COLO668 (cell line): Measurements from ENCODE around the gene SEPTIN8.
"Not testable (repeated sequence)": the region's sequence is repeated elsewhere in the genome, so short reads cannot be mapped to it uniquely, and the experiment has no call there.

Experiments used
- DNase-seq: peaks from one replicate; lab custom pipeline; 2025; ENCODE audit not compliant: unreplicated experiment; lab: John Stamatoyannopoulos, UW

Gene SEPTIN8

DNA sequence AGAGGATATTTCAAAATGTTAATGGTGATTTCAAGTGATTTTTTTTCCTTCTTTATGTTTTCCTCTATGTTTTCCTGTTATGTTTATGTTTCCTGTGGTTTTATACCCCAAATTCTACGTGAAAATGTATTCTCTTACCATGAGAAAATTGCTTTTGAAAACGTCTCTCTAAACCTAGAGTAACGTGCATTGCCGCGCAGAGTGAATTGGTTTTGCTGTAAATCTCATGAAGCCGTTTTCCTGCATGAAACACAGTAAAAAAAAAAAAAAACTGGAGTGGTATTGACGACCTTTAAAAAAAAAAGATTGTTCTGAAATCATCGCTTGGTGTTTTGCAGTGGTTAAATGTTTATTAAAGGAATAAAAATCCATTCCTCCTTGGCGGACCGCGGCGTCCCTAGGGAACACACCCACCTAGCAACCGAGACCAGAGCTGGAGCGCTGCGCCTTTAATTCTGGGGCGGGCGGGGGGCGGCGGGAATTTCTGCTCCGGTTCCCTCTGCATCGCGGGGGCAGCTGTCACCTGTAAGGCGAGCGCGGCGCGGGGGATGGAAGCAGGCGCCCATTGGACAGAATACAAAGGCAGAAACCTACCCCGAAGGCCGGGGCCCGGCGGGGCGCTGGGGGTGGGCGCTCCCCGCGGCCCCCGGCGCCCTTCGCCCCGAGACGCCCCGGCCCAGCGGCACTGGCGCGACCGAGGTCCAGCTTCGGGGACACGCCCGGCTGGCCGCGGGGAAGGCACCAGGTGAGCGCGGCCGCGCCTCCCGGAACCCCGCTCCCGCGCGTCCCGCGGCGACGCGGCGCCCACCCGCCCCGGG is 36.0 kb upstream of the SEPTIN8 start, which contains the start of gene SOWAHA:
SOWAHA (plus strand) TSS at position 522 of the 818 bp plus-strand sequence. CDS start 320 bp downstream, outside the sequence.
- DNase-seq, result peak; percentile 66

DNA sequence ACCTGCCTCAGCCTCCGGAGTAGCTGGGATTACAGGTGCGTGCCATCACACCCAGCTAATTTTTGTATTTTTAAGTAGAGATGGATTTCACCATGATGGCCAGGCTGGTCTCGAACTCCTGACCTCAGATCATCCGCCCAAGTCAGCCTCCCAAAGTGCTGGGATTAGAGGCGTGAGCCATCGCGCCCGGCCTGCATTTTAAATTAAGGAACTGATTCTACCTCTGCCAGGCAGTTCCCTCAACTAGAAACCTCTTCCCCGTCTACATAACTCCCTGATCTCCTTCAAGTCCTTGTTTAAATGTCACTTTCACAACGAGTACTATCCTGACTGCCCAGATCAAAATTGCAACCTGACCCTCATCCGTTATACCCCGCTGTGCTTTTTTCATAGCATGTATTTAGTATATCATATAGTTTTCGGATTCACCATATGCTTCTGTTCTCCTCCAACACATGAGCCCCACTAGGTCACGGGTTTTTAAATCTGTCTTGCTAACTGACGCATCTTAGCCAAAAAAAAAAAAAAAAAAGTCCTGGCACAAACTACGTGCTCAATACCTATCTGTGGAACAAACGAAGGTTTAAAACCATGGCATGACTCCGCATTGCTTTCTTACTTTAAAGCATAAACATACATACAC is 35.2 kb upstream of the SEPTIN8 start:
- DNase-seq, result no peak

DNA sequence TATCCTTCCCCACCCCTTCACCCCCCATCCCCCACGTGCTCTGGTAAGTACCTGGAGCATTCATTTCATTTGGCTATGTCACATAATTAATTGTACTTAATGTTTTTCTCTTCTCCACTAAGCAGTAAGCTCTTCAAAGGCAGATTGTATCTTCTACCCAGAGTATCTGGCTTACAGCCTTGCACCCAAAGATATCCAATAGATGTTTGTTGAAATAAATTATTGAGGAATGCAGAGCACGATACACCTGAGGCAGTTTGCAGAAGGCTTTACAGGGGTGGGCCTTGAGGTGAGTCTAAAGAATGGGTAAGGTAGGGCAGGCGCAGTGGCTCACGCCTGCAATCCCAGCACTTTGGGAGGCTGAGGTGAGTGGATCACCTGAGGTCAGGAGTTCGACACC is 33.6 kb upstream of the SEPTIN8 start:
- no peak for DNase-seq

DNA sequence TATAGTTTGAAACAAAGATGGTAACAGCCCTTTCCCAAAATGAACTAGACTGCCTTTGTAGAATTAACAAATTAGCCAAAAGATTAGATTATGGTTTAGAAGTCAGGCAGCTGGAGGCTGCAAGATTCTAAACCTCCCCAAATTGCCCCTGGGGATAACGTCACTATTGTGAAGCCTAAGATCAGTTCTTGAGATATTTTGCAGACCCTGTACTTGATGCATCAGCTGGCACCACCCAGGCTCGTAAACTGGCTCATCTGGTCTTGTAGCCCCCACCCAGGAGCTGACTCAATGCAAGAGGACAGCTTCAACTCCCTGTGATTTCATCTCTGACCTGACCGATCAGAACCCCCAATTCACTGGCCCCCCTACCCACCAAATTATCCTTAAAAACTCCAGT is 31.8 kb upstream of the SEPTIN8 start:
- no peak for DNase-seq

DNA sequence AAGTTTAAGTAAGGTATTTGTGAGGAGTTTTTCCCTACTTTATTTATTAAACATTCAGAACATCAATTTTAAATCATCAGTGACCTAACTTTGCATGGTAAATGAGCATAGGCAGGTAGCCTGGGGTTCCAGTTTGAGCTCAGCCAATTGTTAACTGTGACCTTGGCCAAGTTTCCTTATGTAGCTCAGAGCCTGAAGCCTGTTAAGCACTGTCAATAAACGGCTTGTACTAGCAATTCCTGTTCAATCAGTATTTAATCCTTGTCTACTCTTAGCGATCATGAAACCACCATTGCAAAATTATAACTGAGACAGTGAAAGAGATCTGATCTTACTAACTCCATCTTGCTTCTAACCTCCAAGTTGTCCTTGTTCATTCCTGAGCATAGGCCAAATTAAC is 31.4 kb upstream of the SEPTIN8 start:
- DNase-seq, result no peak

DNA sequence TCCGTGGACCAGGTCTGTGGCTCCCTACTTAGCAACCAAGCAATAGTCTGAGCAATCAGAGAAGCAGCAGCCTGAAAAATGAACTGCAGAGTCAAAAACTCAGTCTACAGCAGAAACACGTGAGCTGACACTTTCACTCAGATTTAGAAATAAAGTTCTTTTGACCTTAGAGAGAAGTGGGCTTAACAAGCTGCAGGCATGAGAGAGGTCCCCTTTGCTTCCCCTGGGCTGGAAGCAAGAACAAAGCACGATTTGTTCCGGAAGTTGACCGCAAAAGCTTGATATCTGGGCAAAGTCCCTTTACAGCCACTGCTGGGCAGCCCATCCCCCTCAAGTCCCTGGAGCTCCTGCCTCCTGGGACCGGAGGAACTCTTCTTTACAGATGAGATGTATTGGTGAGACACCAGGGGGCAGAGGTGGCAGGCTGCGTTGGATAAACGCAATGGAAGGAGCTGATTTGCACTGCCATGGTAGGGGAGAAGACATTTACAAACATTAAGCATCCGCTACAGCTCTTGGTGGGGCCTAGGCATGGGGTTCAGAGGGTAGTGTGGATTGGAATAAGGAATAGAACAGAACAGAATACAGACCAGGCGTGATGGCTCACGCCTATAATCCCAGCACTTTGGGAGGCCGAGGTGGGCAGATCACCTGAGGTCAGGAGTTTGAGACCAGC is 30.3 kb upstream of the SEPTIN8 start:
- DNase-seq, result peak; percentile 14

DNA sequence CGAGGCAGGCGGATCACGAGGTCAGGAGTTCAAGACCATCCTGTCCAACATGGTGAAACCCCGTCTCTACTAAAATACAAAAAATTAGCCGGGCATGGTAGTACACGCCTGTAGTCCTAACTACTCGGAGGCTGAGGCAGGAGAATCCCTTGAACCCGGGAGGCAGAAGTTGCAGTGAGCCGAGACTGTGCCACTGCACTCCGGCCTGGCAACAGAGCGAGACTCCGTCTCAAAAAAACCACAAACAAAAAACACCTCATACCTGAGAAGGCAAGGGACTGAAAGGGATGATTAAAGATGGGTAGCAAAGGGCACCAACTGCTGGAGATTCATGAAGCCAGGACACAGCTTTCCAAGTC is 29.7 kb upstream of the SEPTIN8 start:
- not testable (repeated sequence) for DNase-seq

DNA sequence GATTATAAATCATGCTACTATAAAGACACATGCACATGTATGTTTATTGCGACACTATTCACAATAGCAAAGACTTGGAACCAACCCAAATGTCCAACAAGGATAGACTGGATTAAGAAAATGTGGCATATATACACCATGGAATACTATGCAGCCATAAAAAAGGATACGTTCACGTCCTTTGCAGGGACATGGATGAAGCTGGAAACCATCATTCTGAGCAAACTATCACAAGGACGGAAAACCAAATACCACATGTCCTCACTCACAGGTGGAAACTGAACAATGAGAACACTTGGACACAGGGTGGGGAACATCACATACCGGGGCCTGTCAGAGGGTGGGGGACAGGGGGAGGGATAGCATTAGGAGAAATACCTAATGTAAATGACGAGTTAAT is 28.8 kb upstream of the SEPTIN8 start:
- not testable (repeated sequence) for DNase-seq

DNA sequence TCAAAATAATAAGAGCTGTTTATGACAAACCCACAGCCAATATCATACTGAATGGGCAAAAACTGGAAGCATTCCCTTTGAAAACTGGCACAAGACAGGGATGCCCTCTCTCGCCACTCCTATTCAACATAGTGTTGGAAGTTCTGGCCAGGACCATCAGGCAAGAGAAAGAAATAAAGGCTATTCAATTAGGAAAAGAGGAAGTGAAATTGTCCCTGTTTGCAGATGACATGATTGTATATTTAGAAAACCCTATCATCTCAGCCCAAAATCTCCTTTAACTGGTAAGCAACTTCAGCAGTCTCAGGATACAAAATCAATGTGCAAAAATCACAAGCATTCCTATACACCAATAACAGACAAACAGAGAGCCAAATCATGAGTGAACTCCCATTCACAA is 27.2 kb upstream of the SEPTIN8 start:
- not testable (repeated sequence) for DNase-seq

DNA sequence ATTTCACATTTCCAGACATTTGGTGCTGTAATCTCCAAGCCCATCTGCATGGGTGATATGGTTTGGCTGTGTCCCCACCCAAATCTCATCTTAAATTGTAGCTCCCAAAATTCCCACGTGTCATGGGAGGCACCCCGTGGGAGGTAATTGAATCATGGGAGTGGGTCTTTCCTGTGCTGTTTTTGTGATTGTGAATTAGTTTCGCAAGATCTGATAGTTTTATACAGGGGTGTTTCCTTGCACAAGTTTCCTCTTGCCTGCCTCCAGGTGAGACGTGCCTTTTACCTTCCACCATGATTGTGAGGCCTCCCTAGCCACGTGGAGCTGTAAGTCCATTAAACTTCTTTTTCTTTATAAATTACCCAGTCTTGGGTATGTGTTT is 25.6 kb upstream of the SEPTIN8 start:
- not testable (repeated sequence) for DNase-seq

DNA sequence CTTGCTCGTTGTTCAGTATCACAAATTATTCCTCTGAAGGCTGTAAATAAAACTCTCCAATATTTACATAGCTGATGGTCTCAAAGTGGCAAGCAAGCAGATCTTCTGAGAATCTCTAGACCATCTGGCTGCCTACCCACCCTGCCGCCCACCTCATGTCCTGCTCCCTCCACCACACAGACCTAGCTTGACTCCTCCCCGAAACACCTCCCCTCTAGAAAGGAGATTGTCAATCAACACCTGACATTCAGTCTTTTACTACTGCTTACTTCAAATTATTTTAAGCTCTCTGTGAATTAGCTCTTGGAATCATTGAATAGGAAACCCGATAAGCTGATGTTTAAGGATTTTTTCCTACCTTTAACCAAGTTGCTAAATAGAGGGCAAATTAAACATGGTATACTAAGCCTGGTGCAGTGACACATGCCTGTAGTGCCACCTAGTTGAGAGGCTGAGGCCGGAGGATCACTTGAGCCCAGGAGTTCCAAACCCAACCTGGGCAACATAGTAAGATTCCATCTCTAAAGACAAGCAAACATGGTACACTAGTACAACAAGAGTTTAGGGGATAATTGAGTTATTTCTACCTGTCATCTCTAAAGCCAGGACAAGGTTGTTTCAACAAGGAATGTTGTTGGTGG is 25.1 kb upstream of the SEPTIN8 start:
- DNase-seq, result no peak

DNA sequence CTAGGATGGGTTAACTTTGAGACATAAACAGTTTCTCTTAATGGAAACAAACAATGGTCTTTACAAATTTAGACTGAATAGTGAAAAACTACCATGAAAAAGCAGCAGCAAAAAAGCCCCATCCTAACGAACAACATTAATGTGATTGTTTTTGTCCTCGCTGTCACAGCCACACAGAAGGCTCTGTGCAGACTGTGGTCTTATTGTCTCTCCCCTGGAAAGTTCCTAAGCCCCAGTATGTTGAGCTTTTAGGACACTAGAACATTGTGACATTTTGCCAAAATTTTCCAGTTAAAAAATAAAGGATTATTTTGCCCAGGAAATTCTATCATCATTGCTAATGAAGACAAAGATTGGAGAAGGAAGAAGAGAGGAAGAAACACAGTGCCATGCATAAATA is 23.5 kb upstream of the SEPTIN8 start:
- no peak for DNase-seq

DNA sequence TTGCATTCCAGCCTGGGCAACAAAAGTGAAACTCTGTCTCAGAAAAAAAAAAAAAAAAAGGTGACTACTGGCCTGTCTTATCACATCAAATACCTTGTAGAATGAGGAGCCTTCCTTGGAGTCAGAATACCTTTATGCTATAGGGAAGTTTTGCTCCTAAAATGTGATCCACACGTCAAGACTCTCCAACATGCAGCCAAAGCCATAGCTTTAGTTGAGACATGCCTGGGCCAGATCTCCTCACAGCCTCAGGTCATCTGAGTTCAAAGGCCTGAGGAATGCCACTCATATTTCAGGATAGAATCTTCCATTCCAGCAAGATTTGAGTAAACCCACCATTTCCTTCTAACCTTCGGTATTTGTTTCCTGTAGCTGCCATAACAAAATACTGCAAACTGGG is 22.4 kb upstream of the SEPTIN8 start:
- no peak for DNase-seq

DNA sequence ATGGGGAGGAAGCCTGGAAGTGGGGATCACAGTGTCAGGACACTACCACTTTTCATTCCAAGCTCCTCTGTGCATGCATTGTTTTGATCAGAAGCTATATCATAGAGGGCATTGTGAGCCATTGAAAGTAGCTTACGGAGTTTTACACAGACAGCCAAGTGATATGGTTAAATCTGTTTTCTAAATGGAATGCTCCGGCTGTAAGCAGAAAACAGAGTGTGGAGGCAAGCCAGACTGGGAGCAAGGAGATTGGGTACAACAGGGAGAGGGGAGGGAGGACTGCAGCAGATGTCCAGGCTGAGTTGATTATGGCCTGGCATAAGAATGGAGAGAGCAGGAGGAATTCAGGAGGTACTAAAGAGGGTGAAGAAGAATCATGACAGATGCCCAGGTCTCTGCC is 20.6 kb upstream of the SEPTIN8 start:
- DNase-seq, result no peak

DNA sequence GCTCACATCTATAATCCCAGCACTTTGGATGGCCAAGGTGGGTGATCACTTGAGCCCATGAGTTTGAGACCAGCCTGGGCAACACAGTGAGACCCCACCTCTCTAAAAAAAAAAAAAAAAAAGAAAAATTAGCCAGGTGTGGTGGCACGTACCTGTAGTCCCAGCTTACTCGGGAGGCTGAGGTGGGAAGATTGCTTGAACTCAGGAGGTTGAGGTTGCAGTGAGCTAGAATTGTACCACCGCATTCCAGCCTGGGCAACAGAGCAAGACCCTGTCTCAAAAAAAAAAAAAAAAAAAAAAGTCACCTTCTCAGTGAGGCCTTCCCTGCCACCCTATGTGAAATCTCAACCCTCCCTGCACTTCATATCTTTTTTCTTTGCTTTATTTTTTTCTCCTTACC is 14.0 kb upstream of the SEPTIN8 start:
- no peak for DNase-seq

DNA sequence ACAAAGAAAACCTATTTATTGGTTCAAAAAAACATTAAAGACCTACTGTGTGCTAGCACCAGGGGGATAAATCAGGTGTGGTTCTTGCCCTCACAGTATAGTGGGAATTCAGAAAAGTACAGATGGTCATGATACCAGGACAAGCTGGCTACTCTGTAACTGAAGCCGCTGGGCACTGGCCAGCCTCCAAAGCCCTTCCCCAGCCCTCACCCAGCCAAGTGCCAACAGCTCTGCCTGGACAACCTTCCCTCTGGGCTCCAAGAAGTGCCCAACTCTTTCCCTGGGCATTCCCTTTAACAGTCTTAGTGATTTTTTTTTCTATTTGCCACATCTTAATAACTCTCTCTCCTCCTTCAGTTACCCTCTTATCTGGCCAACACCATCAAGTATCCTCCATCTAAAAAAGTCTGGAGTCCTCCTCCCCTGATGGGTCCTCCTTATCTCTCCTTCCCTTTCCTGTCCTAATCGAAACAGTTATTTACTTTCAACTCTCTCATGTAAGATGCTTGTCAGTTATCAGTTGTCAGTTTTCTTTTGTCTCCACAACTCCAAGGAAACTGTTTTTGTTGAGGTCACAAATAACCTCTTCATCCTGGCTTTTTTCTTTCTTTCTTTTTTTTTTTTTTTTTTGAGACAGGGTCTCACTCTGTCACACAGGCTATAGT is 13.3 kb upstream of the SEPTIN8 start:
- no peak for DNase-seq

DNA sequence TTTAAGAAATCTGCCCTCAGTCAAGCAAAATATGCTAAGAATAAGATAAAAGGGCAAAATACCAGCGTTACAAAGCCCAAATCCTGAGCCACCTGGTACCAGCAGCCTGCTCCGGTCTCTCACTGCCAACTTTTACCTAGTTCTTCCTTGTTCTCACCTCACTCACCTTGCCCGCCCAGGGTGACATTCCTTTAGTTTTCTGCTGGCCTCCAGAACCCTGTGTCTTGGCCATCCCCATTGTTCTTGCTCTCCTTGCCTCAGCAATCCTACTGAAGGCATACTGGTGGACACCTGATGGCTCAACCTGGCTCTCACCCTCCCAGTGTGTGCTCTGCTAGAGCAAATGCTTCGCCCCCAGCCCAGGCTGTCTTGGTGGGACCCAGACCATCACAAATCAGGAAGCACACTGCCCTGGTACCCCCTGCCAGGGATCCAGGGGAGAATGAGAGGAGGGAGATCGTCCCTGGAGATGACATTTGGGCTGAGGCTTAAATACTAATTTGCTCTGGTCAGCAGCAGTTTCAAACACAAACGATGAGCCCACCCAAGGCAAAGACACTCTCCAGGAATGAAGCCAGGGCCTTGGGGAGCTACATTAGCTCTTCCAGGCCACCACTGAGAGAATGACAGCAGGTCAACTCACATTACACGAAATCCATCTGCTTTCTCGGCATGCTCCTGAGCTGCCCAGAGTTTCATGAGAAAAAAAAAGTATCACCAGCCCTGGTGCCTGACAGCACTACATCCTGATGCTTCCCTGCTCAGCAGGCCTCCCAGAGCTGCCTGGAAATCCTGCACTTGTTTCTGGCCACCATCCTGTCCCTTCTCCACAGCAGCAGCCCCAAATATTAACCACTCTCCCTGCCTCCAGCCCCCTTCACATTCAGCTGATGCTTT is 12.2 kb upstream of the SEPTIN8 start:
- DNase-seq, result no peak

DNA sequence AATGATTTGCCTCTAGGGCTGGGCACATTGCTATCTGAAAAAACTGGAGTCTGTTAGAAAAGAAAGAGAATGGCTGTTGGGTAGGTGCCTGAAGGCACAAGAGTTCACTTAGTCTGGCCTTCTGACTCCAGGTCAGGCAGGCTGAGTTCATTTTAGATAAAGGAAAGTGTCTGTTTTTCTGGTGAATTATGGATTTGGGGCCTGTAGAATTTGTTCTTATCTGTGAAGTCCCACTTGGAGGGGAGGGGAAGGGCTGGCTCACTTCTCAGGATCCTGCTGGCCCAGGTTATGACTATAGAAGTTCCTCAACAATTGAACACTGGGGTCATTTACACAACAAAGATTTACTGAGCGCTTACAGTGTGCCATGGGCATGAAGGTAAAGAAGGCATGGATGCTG is 11.5 kb upstream of the SEPTIN8 start:
- DNase-seq, result no peak

DNA sequence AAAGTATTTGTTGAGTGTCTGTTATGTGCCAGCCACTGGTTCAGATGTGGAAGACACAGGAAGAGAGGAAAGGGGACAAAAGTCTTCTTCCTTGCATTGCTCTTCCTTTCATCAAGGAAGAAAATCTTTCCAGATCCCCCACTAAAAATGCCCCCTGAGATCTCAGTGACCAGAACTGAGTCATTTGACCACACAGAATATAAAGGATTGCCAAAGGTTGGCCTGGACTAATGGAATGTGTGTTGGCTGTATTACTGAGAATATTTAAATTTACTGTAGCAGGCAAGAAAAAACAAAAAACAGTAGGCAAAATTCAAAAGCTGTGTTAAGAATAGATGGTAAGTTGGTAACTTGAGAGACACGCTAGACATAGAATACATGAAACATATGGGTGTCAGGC is 10.0 kb upstream of the SEPTIN8 start:
- no peak for DNase-seq

DNA sequence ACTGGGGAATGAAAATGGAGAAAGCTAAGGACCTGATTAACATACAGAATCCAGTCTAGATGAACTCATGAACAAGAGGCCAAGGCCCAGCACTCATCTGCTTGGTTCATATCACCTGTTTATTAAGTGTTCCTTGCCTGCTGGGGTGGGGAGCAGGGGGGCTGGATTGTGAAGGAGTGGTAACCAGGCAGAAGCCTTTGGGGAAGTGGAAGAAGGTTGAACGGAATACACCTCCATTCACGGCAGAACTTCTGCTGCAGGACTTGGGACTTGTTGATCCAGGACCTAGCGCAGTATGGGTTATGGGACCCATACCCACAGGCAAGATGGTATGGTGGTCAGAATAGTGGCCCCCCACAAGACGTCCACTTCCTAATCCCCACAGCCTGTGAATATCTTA is 8.8 kb upstream of the SEPTIN8 start:
- DNase-seq, result no peak
